Suppressor macrophage (primary cell): ENCODE data around the gene LPXN.

Experiments
- DNase-seq, 4 experiments: peaks; one replicate each; pipeline ENCODE4 v3.0.0-alpha.2; 2020 to 2022
- total RNA-seq, 17 experiments: gene quantifications; one replicate each; lab custom pipeline; 2026; ENCODE audit warnings: mixed read lengths in 6 of 17, inconsistent platforms in 3 of 17; lab: John Stamatoyannopoulos, UW

Gene LPXN
- 127 to 282 (median 207) reads per million in 17 experiments for total RNA-seq

- DNase-seq: peak; percentile 82 to 91 (median 86)
Measured at GRCh38 chr11:58575377-58576020, at the start of gene LPXN. TSS of gene LPXN (minus strand) at chr11:58575856. CDS start at chr11:58575772, 84 bp downstream.

- DNase-seq: no peak
Measured at GRCh38 chr11:58625086-58625485, 49.4 kb upstream of the LPXN start.

- DNase-seq: no peak
Measured at GRCh38 chr11:58622344-58622743, 46.7 kb upstream of the LPXN start, which contains the start of gene CNTF. TSS of gene CNTF (plus strand) at chr11:58622665. CDS start at chr11:58622753, 88 bp downstream.

- no peak for DNase-seq
Measured at GRCh38 chr11:58621586-58622262, 46.1 kb upstream of the LPXN start.

GRCh38 chr11:58617976-58618557 lies 42.4 kb upstream of the LPXN start:
- no peak for DNase-seq

- DNase-seq: no peak
Measured at GRCh38 chr11:58616594-58616993, 40.9 kb upstream of the LPXN start.

- DNase-seq: no peak
Measured at GRCh38 chr11:58615559-58615958, 39.9 kb upstream of the LPXN start.

GRCh38 chr11:58613228-58613627 lies 37.6 kb upstream of the LPXN start:
- no peak for DNase-seq

- peak; percentile 23 to 64 (median 50) for DNase-seq
Measured at GRCh38 chr11:58609723-58610122, 34.1 kb upstream of the LPXN start.

- no peak for DNase-seq
Measured at GRCh38 chr11:58608331-58608730, 32.7 kb upstream of the LPXN start.

- DNase-seq: no peak
Measured at GRCh38 chr11:58606930-58607714, 31.5 kb upstream of the LPXN start.

- no peak for DNase-seq
Measured at GRCh38 chr11:58600510-58600909, 24.9 kb upstream of the LPXN start.

GRCh38 chr11:58597486-58598144 lies 22.0 kb upstream of the LPXN start:
- DNase-seq: no peak

GRCh38 chr11:58596621-58597020 lies 21.0 kb upstream of the LPXN start:
- no peak for DNase-seq

GRCh38 chr11:58594826-58595225 lies 19.2 kb upstream of the LPXN start:
- DNase-seq: no peak

- DNase-seq: no peak
Measured at GRCh38 chr11:58592760-58593472, 17.3 kb upstream of the LPXN start.

GRCh38 chr11:58591659-58592058 lies 16.0 kb upstream of the LPXN start:
- DNase-seq: no peak

GRCh38 chr11:58586998-58587397 lies 11.3 kb upstream of the LPXN start:
- peak in 1 of 4 experiments; percentile 28 for DNase-seq

GRCh38 chr11:58582437-58582836 lies 6.8 kb upstream of the LPXN start:
- no peak for DNase-seq

GRCh38 chr11:58580311-58580710 lies 4.7 kb upstream of the LPXN start:
- DNase-seq: no peak
